HepG2 (cell line): Measurements from ENCODE around the gene MPP3. TPM values are rescaled to one million over a fixed set of nuclear protein-coding genes. Genes with fewer than 3 reads are reported as not detected.
A peak's percentile ranks its signal among the peaks of the same experiment; 100 is the strongest.

Source experiments
- ATAC-seq: fragments of 200-7000 bp; cut with Tn5 transposase; 3 replicates; pipeline ENCODE4 v1.9.1; 2020; ENCODE audit warnings: mild to moderate bottlenecking, moderate library complexity
- BruUV-seq: library from RNA; stranded (reverse); fragments of 400-500 nt; replicated peaks from 2 replicates; lab custom pipeline; 2021; lab: Mats Ljungman, UMichigan
- CTCF ChIA-PET: fragments of 300-600 bp; formaldehyde crosslinking; extraction: SDS; loops from one replicate; lab custom pipeline; 2021; ENCODE audit warnings: low total read pairs, inconsistent platforms, low intra/inter-chr PET ratio; lab: Yijun Ruan, JAX
- POLR2A ChIA-PET: fragments of 350-600 bp; sonication (Branson Sonifier 250); formaldehyde crosslinking; loops from one replicate; lab custom pipeline; 2020; ENCODE audit warnings: antibody characterized with exemption, inconsistent platforms; lab: Yijun Ruan, JAX
- DNase-seq: peaks from one replicate; pipeline ENCODE4 v3.0.0-alpha.2; 2015; ENCODE audit warnings: low spot score
- FAIRE-seq: peaks from 3 replicates; lab custom pipeline; 2011; peaks lifted over from hg19 to GRCh38; lab: Jason Lieb, UNC
- H2AFZ ChIP-seq: one replicate; pipeline ENCODE4 v1.6.1; 2011; ENCODE audit warnings: low read length, inconsistent platforms
- H3K27ac ChIP-seq: fragments of 300-600 bp; 3 replicates; pipeline ENCODE4 v1.8.0; 2011; ENCODE audit warnings: mixed run types, mild to moderate bottlenecking, mixed read lengths, low read length, inconsistent platforms; ENCODE audit not compliant: insufficient read depth; ENCODE audit errors: extremely low read length
- H3K27me3 ChIP-seq, 2 experiments: fragments of 200-600 bp in 1 of 2; 2 replicates in 1 of 2; 3 replicates in 1 of 2; pipeline versions ENCODE4 v1.6.0 to v1.8.0; 2011; ENCODE audit warnings: low read length in 2 of 2, mild to moderate bottlenecking in 2 of 2, moderate library complexity in 2 of 2, inconsistent platforms in 1 of 2; ENCODE audit not compliant: insufficient read depth in 2 of 2, control insufficient read depth in 1 of 2
- H3K36me3 ChIP-seq, 2 experiments: fragments of 200-600 bp in 1 of 2; replicated peaks in 1 of 2; 2 replicates in 1 of 2; 3 replicates in 1 of 2; pipeline versions ENCODE4 v1.5.1 to v1.8.0; 2011; ENCODE audit warnings: low read length in 2 of 2, inconsistent platforms in 1 of 2; ENCODE audit not compliant: insufficient read depth in 2 of 2, control insufficient read depth in 1 of 2
- H3K4me1 ChIP-seq: 2 replicates; pipeline ENCODE4 v1.5.1; 2012; ENCODE audit warnings: low read length, inconsistent platforms; ENCODE audit not compliant: insufficient read depth
- H3K4me2 ChIP-seq: 2 replicates; pipeline ENCODE4 v1.6.0; 2011; ENCODE audit warnings: low read depth, low read length, inconsistent platforms
- H3K4me3 ChIP-seq, 3 experiments: fragments of 200-600 bp in 1 of 3; sonication (generic), shearing (Covaris generic) in 1 of 3; replicated peaks in 1 of 3; 2 replicates each; pipeline ENCODE4 v1.5.1; 2011 to 2016; ENCODE audit warnings: low read length in 3 of 3, inconsistent platforms in 2 of 3, low read depth in 2 of 3, mild to moderate bottlenecking in 2 of 3, control low read depth in 1 of 3, mixed read lengths in 1 of 3; ENCODE audit not compliant: insufficient read depth in 1 of 3
- H3K79me2 ChIP-seq: one replicate; pipeline ENCODE4 v1.6.1; 2011; ENCODE audit warnings: low read length, inconsistent platforms; ENCODE audit not compliant: insufficient read depth
- H3K9ac ChIP-seq: 2 replicates; pipeline ENCODE4 v1.6.0; 2011; ENCODE audit warnings: mild to moderate bottlenecking, low read depth, low read length, inconsistent platforms; ENCODE audit not compliant: insufficient read depth
- H3K9me3 ChIP-seq: 2 replicates; pipeline ENCODE4 v1.5.1; 2012; ENCODE audit warnings: mild to moderate bottlenecking, low read length
- H4K20me1 ChIP-seq: 2 replicates; pipeline ENCODE4 v1.6.0; 2011; ENCODE audit warnings: inconsistent platforms, mild to moderate bottlenecking, low read length, moderate library complexity; ENCODE audit not compliant: insufficient read depth
- ARNT ChIP-seq: fragments of 450-650 bp; IDR thresholded peaks from 2 replicates; pipeline ENCODE4 v1.6.1; 2017
- PHB2 ChIP-seq: fragments of 450-650 bp; IDR thresholded peaks from 2 replicates; pipeline ENCODE4 v1.6.1; 2018; ENCODE audit not compliant: partially characterized antibody
- RAD21 ChIP-seq: fragments of 450-650 bp; formaldehyde crosslinking; IDR thresholded peaks from 2 replicates; pipeline ENCODE4 v1.5.0; 2020; ENCODE audit warnings: mild to moderate bottlenecking
- STAG1 ChIP-seq: sonication (generic); formaldehyde crosslinking; IDR thresholded peaks from 2 replicates; pipeline ENCODE4 v1.4.0; 2020; ENCODE audit warnings: missing genetic modification reagents
- ZBTB26 ChIP-seq: IDR thresholded peaks from 2 replicates; pipeline ENCODE4 v1.6.1; 2016; ENCODE audit warnings: missing compliant biosample characterization, missing genetic modification reagents, borderline replicate concordance
- ZBTB39 ChIP-seq: sonication (generic); formaldehyde crosslinking; IDR thresholded peaks from 2 replicates; pipeline ENCODE4 v1.5.0; 2020; ENCODE audit warnings: missing genetic modification reagents
- ZNF501 ChIP-seq: sonication (generic); formaldehyde crosslinking; IDR thresholded peaks from 2 replicates; pipeline ENCODE4 v1.5.1; 2020; ENCODE audit warnings: mild to moderate bottlenecking, moderate library complexity, missing genetic modification reagents
- ZNF619 ChIP-seq: sonication (generic); formaldehyde crosslinking; IDR thresholded peaks from 2 replicates; pipeline ENCODE4 v1.4.0; 2020; ENCODE audit warnings: mild to moderate bottlenecking, missing genetic modification reagents
- ZNF878 ChIP-seq: sonication (generic); formaldehyde crosslinking; IDR thresholded peaks from 2 replicates; pipeline ENCODE4 v1.8.1; 2023; ENCODE audit warnings: mild to moderate bottlenecking, missing genetic modification reagents, moderate library complexity
- WGBS: methylation state at CpG from one replicate; pipeline ENCODE4 v1.1.6; 2017; ENCODE audit warnings: low lambda C conversion rate; 5-methylcytosine and 5-hydroxymethylcytosine counted together
- in situ Hi-C: cut with HindIII; loops from 2 replicates; pipeline ENCODE4 v1.10.0; 2017; ENCODE audit warnings: low pct_unique_long_range_greater_than_20kb; ENCODE audit not compliant: extremely low pct_ligation_motif_present
- intact Hi-C: fragments of 100-400 bp; cut with micrococcal nuclease; formaldehyde crosslinking; loops from one replicate; pipeline ENCODE4 v1.10.0; 2022; ENCODE audit not compliant: unreplicated experiment
- polyA plus RNA-seq, 8 experiments: library from polyadenylated mRNA; depleted of rRNA in 3 of 8; stranded (reverse) in 7 of 8; unstranded in 1 of 8; fragments of >200 nt; fragmentation: Illumina TruSeq in 4 of 8; extraction: Trizol in 4 of 8; gene quantifications; 2 replicates each; pipeline versions ENCODE4 v1.2.1 to v1.2.3, GENCODE V29; 2011 to 2016; ENCODE audit warnings: low read depth in 4 of 8, missing spikeins in 1 of 8, mixed read lengths in 1 of 8; ENCODE audit not compliant: insufficient read depth in 1 of 8
- total RNA-seq, 5 experiments: library from RNA; depleted of rRNA; stranded (reverse); fragments of >200 nt; fragmentation: Illumina TruSeq; extraction: Trizol; gene quantifications; 2 replicates each; pipeline ENCODE4 v1.2.3, GENCODE V29; 2016; ENCODE audit warnings: low read depth in 1 of 5
- TF ChIP-seq, protein P1 (sequence below): sonication (generic); formaldehyde crosslinking; IDR thresholded peaks from 2 replicates; pipeline ENCODE4 v1.5.1; 2020; ENCODE audit warnings: mild to moderate bottlenecking, missing genetic modification reagents, moderate library complexity

MPP3 gene
- total and polyA plus RNA-seq, 2 of the 13 experiments (the other 11 are each of a cell fraction or from before 2014, with no cell fraction given), result 0.91 to 1.8 TPM

- TF ChIP-seq ZNF619 (CRISPR knock-in tag) (no peak), ZNF501 (CRISPR knock-in tag) (no peak), ZBTB26 (no peak)
These were observed 41.4 kb downstream of the MPP3 start (continued) for GRCh38 chr17:43791589-43791988.

DNA sequence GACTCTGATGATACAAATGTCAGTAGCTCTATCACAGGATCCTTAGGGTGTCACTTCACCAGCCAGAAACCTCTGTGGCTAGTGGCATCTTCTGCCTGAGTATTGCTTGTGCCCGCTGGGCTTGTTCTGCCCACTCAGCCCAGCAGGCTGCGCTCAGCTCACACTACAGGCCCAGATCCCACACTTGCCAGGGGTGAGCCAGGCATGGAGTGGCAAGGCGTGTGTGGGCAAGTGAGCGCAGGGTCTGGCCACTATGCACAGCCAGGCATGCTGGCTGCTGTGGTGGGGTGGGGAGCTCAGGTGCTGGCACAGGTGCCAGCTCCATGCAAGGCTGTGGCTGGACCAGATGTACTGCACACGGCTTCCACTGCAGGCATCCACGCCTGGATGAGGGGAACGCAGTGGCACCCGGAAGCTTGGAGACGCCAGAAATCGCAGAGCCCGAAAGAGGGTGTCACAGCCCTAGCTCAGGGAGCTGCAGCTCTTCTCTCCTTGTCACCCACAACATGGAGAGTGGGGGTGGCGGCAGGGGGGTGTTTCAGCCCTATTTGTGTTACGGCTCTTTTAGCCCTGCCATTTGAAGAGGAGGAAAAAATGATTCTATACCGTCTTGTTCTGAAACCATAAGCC is 42.5 kb downstream of the MPP3 start:
- ChIA-PET CTCF (interaction anchor here (3.1 kb wide), 1 partner anchor 55 kb away, joined by 31 read pairs; the partner anchor contains the start of gene CD300LG), POLR2A (interaction anchor here (1.3 kb wide), 2 partner anchors 18 to 56 kb away, joined by 3 to 6 read pairs; no protein-coding TSS in a partner anchor)
- Histone ChIP-seq H3K79me2 (no peaks in the 10 kb centered on the region), H2AFZ (no peak overlapping the region), H3K9me3 (no peaks in the 10 kb centered on the region), H3K36me3 (no peaks in the 10 kb centered on the region), H3K4me1 (peaks cover 12% of the 10 kb centered on the region; the same call in 1 of the 2 replicates), H4K20me1 (no peaks in the 10 kb centered on the region), H3K9ac (no peak overlapping the region), H3K27ac (no peak overlapping the region), H3K4me2 (no peak overlapping the region), H3K27me3 (no peaks in the 10 kb centered on the region), H3K4me3 (no peak overlapping the region)
- intact Hi-C loops, result loop anchor here (1.0 kb wide), 1 partner anchor 56 kb away; no protein-coding TSS in a partner anchor
- DNase-seq, result peak; percentile 26
- in situ Hi-C loops, result loop anchor here (5.0 kb wide), 1 partner anchor 57 kb away; the partner anchor contains the start of gene CD300LG
- BruUV-seq, result no TSS peak
- WGBS, result 63% methylated on average over 14 of the region's 14 CpGs
- FAIRE-seq, result no peak
- peak; percentile 81 for ATAC-seq
- TF ChIP-seq, protein P1, sequence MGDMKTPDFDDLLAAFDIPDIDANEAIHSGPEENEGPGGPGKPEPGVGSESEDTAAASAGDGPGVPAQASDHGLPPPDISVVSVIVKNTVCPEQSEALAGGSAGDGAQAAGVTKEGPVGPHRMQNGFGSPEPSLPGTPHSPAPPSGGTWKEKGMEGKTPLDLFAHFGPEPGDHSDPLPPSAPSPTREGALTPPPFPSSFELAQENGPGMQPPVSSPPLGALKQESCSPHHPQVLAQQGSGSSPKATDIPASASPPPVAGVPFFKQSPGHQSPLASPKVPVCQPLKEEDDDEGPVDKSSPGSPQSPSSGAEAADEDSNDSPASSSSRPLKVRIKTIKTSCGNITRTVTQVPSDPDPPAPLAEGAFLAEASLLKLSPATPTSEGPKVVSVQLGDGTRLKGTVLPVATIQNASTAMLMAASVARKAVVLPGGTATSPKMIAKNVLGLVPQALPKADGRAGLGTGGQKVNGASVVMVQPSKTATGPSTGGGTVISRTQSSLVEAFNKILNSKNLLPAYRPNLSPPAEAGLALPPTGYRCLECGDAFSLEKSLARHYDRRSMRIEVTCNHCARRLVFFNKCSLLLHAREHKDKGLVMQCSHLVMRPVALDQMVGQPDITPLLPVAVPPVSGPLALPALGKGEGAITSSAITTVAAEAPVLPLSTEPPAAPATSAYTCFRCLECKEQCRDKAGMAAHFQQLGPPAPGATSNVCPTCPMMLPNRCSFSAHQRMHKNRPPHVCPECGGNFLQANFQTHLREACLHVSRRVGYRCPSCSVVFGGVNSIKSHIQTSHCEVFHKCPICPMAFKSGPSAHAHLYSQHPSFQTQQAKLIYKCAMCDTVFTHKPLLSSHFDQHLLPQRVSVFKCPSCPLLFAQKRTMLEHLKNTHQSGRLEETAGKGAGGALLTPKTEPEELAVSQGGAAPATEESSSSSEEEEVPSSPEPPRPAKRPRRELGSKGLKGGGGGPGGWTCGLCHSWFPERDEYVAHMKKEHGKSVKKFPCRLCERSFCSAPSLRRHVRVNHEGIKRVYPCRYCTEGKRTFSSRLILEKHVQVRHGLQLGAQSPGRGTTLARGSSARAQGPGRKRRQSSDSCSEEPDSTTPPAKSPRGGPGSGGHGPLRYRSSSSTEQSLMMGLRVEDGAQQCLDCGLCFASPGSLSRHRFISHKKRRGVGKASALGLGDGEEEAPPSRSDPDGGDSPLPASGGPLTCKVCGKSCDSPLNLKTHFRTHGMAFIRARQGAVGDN (CRISPR knock-in tag), result peak; percentile 42
- no peak for TF ChIP-seq ARNT
- no peak for TF ChIP-seq ZNF878 (CRISPR knock-in tag)
- peak; percentile 69 for TF ChIP-seq RAD21
- TF ChIP-seq STAG1 (CRISPR knock-in tag), result peak; percentile 90
- no peak for TF ChIP-seq PHB2
- peak; percentile 31; the same call in 1 of the 2 replicates for TF ChIP-seq ZBTB39
